ENCODE measurements around the gene MRPS14. TPM values are rescaled to one million over a fixed set of nuclear protein-coding genes. Genes with fewer than 3 reads are reported as not detected.

MRPS14 gene
- 34.4 and 37.6 TPM in 2 replicates for total RNA-seq
- long read RNA-seq, transcript MRPS14-201 (3 exons, 910 nt), result minor isoform, 9 of 86 reads
- long read RNA-seq, transcript MRPS14-202 (3 exons, 2,115 nt), result major isoform, 75 of 86 reads
- long read RNA-seq, partial matches to known transcripts, result 1 of 86 reads
- long read RNA-seq, other reads (novel, unspliced or antisense), result 1 of 86 reads

GRCh38 chr1:175023043-175023921, at the start of gene MRPS14:
Gene MRPS14, minus strand, starts transcription at chr1:175023425. Its CDS starts 17 bp downstream, at chr1:175023408.
- Mint-ChIP-seq H3K4me3 (peak within 1 kb of the TSS; percentile 94), H3K9me3 (peaks cover 7% of the 10 kb centered on the region), H3K27ac (ENCODE audit: unreplicated experiment) (peak within 1 kb of the TSS; percentile 85), H3K4me1 (peaks cover 24% of the 10 kb centered on the region), H3K27me3 (ENCODE audit: low read depth) (no peaks in the 10 kb centered on the region), H3K36me3 (ENCODE audit: low read depth) (peaks cover 3% of the 10 kb centered on the region)
- DNase-seq (ENCODE audit: low read depth, low spot score), result peak; percentile 97
- TF ChIP-seq, protein P1, sequence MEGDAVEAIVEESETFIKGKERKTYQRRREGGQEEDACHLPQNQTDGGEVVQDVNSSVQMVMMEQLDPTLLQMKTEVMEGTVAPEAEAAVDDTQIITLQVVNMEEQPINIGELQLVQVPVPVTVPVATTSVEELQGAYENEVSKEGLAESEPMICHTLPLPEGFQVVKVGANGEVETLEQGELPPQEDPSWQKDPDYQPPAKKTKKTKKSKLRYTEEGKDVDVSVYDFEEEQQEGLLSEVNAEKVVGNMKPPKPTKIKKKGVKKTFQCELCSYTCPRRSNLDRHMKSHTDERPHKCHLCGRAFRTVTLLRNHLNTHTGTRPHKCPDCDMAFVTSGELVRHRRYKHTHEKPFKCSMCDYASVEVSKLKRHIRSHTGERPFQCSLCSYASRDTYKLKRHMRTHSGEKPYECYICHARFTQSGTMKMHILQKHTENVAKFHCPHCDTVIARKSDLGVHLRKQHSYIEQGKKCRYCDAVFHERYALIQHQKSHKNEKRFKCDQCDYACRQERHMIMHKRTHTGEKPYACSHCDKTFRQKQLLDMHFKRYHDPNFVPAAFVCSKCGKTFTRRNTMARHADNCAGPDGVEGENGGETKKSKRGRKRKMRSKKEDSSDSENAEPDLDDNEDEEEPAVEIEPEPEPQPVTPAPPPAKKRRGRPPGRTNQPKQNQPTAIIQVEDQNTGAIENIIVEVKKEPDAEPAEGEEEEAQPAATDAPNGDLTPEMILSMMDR (conservative IDR thresholded peaks at IDR 0.05), result no peak

DNA sequence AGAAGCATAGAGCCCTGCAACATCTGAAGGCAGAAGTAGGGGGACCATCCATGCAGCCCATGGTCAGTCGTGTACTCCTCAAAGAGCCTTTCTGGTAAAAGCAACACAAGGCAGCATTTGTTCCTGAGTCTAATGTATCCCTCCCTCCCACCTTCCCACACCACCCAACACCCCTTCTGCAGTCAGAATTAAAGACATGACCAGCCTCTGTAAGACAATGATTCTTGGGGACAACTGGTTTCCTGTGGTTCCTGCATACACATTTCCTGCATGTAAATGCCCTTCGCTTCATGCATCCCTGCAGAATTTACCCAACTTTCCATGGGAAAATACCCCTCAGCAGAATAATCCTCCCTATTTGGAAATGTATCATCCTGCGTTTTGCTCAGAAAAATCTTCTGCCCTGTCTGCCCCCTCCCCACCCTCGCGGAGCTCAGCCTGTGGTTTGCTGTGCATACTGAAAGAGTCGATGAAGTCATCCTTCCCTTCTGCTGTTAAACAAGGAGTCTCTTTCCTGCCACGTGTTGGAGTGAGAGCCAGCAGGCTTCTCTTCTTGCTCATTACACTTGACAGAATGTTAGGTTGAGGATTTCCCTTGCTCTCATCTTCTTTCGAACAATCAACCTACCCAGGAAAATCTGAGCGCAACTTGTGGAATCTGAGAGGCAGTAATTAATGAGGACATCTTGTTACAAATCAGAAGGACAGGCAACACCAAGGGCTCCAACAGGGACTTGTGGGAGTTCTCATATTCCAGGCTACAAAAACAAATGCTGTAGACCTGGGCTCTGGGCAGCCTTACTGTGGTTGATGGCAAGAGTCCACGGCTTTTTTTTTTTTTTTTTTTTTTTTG, 49.1 kb upstream of the MRPS14 start:
- H3K9me3 Mint-ChIP-seq, result no peaks in the 10 kb centered on the region
- H3K4me3 Mint-ChIP-seq, result no peak overlapping the region
- no peak overlapping the region for H3K27ac Mint-ChIP-seq (ENCODE audit: unreplicated experiment)
- no peaks in the 10 kb centered on the region for H3K36me3 Mint-ChIP-seq (ENCODE audit: low read depth)
- TF ChIP-seq, protein P1 (conservative IDR thresholded peaks at IDR 0.05), result no peak
- no peaks in the 10 kb centered on the region for H3K27me3 Mint-ChIP-seq (ENCODE audit: low read depth)
- H3K4me1 Mint-ChIP-seq, result peaks cover 12% of the 10 kb centered on the region
- no peak for DNase-seq (ENCODE audit: low read depth, low spot score)

DNA sequence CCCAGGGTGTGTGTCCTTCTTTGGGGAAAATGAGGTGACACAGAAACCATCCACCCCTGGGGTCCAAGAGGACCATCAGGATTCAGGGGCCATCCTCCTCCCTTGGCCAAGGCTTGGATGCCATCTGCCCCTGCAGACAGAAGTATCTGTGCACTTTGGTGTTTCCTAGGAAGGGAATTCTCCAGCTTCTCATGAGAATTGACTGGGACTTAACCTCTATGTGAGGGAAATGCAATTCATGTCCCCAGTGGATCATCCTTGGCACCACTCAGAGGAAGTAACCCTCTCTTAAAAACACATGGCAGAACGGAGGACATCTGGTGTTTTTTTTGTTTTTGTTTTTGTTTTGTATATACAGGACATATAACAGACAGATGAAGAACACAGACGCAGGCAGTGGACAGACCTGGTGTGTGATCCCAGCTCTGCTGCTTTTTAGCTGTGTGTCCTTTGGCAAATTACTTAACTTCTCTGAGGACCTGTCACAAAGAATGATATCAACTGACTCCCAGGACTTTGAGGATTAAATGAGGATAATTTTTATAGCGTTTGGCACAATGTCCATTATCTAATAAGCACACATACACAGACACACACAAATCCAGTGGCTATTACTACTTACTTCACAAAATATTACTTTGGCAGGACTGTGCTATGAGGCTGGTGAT, 48.2 kb upstream of the MRPS14 start:
- Mint-ChIP-seq H3K4me1 (peaks cover 12% of the 10 kb centered on the region), H3K4me3 (no peak overlapping the region), H3K9me3 (no peaks in the 10 kb centered on the region), H3K27ac (ENCODE audit: unreplicated experiment) (peak overlapping the region; percentile 46), H3K27me3 (ENCODE audit: low read depth) (no peaks in the 10 kb centered on the region), H3K36me3 (ENCODE audit: low read depth) (no peaks in the 10 kb centered on the region)
- TF ChIP-seq, protein P1 (conservative IDR thresholded peaks at IDR 0.05), result no peak
- DNase-seq (ENCODE audit: low read depth, low spot score), result no peak

DNA sequence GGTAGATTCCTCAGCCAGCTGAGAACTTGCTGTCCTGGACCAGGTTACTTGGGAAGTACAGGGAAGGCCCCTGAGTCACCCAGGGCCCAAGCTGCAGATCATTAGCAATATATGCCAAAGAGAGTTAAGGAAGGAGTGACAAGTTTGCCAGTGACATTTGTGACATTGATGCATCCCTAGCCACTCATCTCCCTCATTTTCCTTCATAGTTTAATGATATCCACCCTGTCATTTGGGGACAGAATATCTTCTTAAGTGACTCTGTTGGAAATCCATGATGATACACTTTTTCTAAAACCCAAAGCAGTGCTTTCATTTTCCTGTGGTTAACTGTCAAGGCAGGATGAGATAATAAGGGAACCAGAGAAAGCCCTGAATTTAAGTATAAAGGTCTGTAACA, 47.6 kb upstream of the MRPS14 start:
- Mint-ChIP-seq H3K4me1 (peaks cover 12% of the 10 kb centered on the region), H3K27ac (ENCODE audit: unreplicated experiment) (no peak overlapping the region), H3K36me3 (ENCODE audit: low read depth) (no peaks in the 10 kb centered on the region), H3K9me3 (no peaks in the 10 kb centered on the region), H3K27me3 (ENCODE audit: low read depth) (no peaks in the 10 kb centered on the region), H3K4me3 (no peak overlapping the region)
- TF ChIP-seq, protein P1 (conservative IDR thresholded peaks at IDR 0.05), result no peak
- DNase-seq (ENCODE audit: low read depth, low spot score), result no peak
